OCI-LY7 (cell line): ENCODE measurements around the gene PGF. TPM values are rescaled to one million over a fixed set of nuclear protein-coding genes. Genes with fewer than 3 reads are reported as not detected.

Experiments used
- BruUV-seq: library from RNA; stranded (reverse); fragments of 400-500 nt; replicated peaks from 2 replicates; lab custom pipeline; 2021; lab: Mats Ljungman, UMichigan
- CTCF ChIA-PET: fragments of 300-600 bp; sonication (Branson Sonifier 250); formaldehyde crosslinking; loops from one replicate; lab custom pipeline; 2022; ENCODE audit warnings: antibody characterized with exemption; ENCODE audit not compliant: unreplicated experiment; lab: Charles Lee
- POLR2A ChIA-PET: fragments of 300-600 bp; sonication (Branson Sonifier 250); formaldehyde crosslinking; loops from one replicate; lab custom pipeline; 2022; ENCODE audit warnings: antibody characterized with exemption; lab: Charles Lee
- DNase-seq: peaks from one replicate; pipeline ENCODE4 v3.0.0-alpha.2; 2015; ENCODE audit warnings: low spot score
- H2AFZ ChIP-seq: fragments of 200-600 bp; sonication (generic), shearing (Covaris generic); 2 replicates; pipeline ENCODE4 v1.6.1; 2014; ENCODE audit warnings: mild to moderate bottlenecking, antibody characterized with exemption, low read length, moderate library complexity
- H3K27ac ChIP-seq: fragments of 200-600 bp; sonication (generic); 2 replicates; pipeline ENCODE4 v1.5.1; 2014; ENCODE audit warnings: mixed run types, low read depth, mild to moderate bottlenecking, moderate library complexity, low read length, inconsistent platforms; ENCODE audit not compliant: poor library complexity, severe bottlenecking
- H3K36me3 ChIP-seq: fragments of 200-600 bp; sonication (generic); 2 replicates; pipeline ENCODE4 v1.6.1; 2014; ENCODE audit warnings: mild to moderate bottlenecking, antibody characterized with exemption, low read length, moderate library complexity, mixed read lengths; ENCODE audit not compliant: insufficient read depth
- H3K4me1 ChIP-seq: fragments of 200-600 bp; sonication (generic); 2 replicates; pipeline ENCODE4 v1.5.1; 2014; ENCODE audit warnings: mild to moderate bottlenecking, low read length; ENCODE audit not compliant: insufficient read depth, poor library complexity, severe bottlenecking
- H3K4me2 ChIP-seq: fragments of 200-600 bp; sonication (generic); 2 replicates; pipeline ENCODE4 v1.6.1; 2014; ENCODE audit warnings: mild to moderate bottlenecking, low read length
- H3K4me3 ChIP-seq: fragments of 200-600 bp; sonication (generic); 2 replicates; pipeline ENCODE4 v1.5.1; 2014; ENCODE audit warnings: mild to moderate bottlenecking, low read depth, low read length; ENCODE audit not compliant: poor library complexity, severe bottlenecking
- H3K79me2 ChIP-seq: fragments of 200-600 bp; sonication (generic); 2 replicates; pipeline ENCODE4 v1.6.1; 2016; ENCODE audit warnings: low read depth, mild to moderate bottlenecking, low read length, moderate library complexity, mixed read lengths; ENCODE audit not compliant: insufficient read depth
- H3K9me2 ChIP-seq: fragments of 200-600 bp; sonication (generic); 2 replicates; pipeline ENCODE4 v1.6.1; 2016; ENCODE audit warnings: mild to moderate bottlenecking, low read length, mixed read lengths; ENCODE audit not compliant: insufficient read depth
- H3K9me3 ChIP-seq: fragments of 200-600 bp; sonication (generic); 2 replicates; pipeline ENCODE4 v1.6.1; 2014; ENCODE audit warnings: mild to moderate bottlenecking, mixed run types, low read length, mixed read lengths
- H4K20me1 ChIP-seq: fragments of 200-600 bp; sonication (generic); 2 replicates; pipeline ENCODE4 v1.6.1; 2014; ENCODE audit warnings: mild to moderate bottlenecking, antibody characterized with exemption, low read length, moderate library complexity, mixed read lengths; ENCODE audit not compliant: insufficient read depth
- EZH2phosphoT487 ChIP-seq: fragments of 200-600 bp; sonication (generic); IDR thresholded peaks from 2 replicates; pipeline ENCODE4 v1.6.1; 2018; ENCODE audit warnings: low read depth, borderline replicate concordance, mild to moderate bottlenecking, mixed run types, antibody characterized with exemption, low read length, moderate library complexity, mixed read lengths
- intact Hi-C: fragments of 100-400 bp; cut with micrococcal nuclease; formaldehyde crosslinking; loops from one replicate; pipeline ENCODE4 v1.10.0; 2022; ENCODE audit not compliant: unreplicated experiment
- total RNA-seq, 2 experiments: library from RNA; depleted of rRNA in 1 of 2; stranded (reverse); fragments of >200 nt in 1 of 2; shearing (Covaris generic) in 1 of 2; gene quantifications; 2 replicates each; pipeline ENCODE4 v1.2.3, GENCODE V29; 2014 to 2022
- TF ChIP-seq, protein P1 (sequence below): fragments of 200-600 bp; sonication (generic); conservative IDR thresholded peaks from 2 replicates; pipeline ENCODE4 v1.5.1; 2014; ENCODE audit warnings: mild to moderate bottlenecking, antibody characterized with exemption, low read length, moderate library complexity, mixed read lengths

The PGF gene
- total RNA-seq, 2 experiments from 2014 or later = 0.09 to 0.19 TPM

DNA sequence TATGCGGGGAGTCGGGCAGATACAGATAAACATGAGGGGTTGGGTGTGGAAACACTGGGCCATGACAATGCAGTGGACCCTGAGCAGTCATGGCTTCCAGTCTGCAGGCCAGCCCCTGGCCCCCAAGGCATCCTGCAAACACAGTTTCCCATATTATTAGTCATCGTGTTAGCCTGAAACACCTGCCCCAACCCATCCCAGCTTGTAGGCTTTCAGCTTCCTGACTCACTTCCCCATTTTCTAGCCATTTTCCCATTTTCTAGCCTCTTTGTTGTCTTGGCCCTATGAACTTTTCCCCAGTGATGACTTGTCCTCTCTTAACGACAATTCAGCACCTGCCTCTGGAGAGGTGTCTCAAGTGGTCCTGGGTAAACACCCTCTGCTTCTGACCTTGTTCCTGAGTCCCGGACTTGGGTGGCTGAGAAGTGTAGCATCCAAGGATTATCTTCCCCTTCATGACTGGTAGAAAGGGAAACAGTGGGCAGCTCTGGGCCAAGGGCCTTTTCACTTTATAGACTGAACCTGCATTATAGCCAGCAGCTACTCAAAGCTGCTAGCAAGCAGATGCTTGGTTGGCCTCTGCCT is 4.3 kb upstream of the PGF start:
- Histone ChIP-seq H3K4me2 (no peak overlapping the region), H3K4me1 (peaks cover 21% of the 10 kb centered on the region), H3K9me2 (no peaks in the 10 kb centered on the region), H3K4me3 (no peak overlapping the region), H3K27ac (no peak overlapping the region), H2AFZ (no peak overlapping the region), H3K36me3 (no peaks in the 10 kb centered on the region), H3K79me2 (no peaks in the 10 kb centered on the region), H3K9me3 (no peaks in the 10 kb centered on the region), H4K20me1 (no peaks in the 10 kb centered on the region)
- intact Hi-C loops = no loop called here
- ChIA-PET POLR2A (interaction anchor here (0.6 to 1.1 kb wide), 4 partner anchors 12 to 474 kb away, joined by 3 to 5 read pairs (median 3); no protein-coding TSS in a partner anchor), CTCF (no interaction called here)
- BruUV-seq = no TSS peak
- DNase-seq = no peak
- TF ChIP-seq EZH2phosphoT487 = no peak
- TF ChIP-seq, protein P1, sequence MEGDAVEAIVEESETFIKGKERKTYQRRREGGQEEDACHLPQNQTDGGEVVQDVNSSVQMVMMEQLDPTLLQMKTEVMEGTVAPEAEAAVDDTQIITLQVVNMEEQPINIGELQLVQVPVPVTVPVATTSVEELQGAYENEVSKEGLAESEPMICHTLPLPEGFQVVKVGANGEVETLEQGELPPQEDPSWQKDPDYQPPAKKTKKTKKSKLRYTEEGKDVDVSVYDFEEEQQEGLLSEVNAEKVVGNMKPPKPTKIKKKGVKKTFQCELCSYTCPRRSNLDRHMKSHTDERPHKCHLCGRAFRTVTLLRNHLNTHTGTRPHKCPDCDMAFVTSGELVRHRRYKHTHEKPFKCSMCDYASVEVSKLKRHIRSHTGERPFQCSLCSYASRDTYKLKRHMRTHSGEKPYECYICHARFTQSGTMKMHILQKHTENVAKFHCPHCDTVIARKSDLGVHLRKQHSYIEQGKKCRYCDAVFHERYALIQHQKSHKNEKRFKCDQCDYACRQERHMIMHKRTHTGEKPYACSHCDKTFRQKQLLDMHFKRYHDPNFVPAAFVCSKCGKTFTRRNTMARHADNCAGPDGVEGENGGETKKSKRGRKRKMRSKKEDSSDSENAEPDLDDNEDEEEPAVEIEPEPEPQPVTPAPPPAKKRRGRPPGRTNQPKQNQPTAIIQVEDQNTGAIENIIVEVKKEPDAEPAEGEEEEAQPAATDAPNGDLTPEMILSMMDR = no peak

DNA sequence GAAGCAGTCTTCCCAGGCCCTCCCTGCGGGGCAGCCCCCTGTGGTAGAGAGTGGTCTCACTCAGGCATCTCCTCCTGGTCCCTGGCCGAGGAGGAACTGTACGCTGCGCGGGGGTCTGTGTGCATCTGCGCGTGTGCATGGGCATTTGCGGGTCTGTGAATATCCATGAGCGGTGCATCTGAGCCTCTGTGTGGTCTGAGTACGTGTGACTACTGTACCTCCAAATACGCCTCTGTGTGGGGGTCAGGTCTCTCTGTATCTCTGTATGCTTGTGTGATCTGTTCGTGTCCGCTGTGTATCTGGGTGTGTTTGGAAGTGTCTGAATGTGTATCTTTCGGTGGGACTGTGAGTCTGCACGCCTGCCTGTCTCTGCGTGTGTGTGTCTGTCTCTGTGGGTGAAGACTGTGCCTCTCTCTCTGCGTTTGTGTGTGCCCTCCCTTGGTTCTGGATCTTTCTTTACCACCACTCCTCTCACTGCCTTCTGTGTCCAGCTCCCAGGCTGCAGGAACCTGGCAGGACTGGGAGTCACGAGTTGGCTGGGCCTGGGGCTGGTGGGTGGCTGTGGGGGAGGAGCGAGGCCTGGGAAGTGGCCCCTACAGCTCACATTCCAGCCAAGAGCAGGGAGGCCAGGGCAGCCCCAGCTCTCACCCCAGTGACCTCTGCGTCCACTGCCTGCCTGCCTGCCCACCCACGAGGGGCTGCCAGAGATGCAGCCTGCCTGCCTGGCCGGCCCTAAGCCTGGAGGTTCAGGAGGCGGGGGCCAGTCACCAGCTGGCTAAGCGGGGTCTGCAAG is 1.1 kb upstream of the PGF start:
- intact Hi-C loops = no loop called here
- BruUV-seq = no TSS peak
- POLR2A ChIA-PET = no interaction called here
- H3K36me3 ChIP-seq = no peaks in the 10 kb centered on the region
- H3K9me2 ChIP-seq = no peaks in the 10 kb centered on the region
- DNase-seq = no peak
- H4K20me1 ChIP-seq = no peaks in the 10 kb centered on the region
- H3K4me2 ChIP-seq = no peak overlapping the region
- no peak overlapping the region for H3K4me3 ChIP-seq
- H3K27ac ChIP-seq = no peak overlapping the region
- no peaks in the 10 kb centered on the region for H3K79me2 ChIP-seq
- no peaks in the 10 kb centered on the region for H3K9me3 ChIP-seq
- TF ChIP-seq EZH2phosphoT487 = no peak
- TF ChIP-seq, protein P1 = no peak
- H2AFZ ChIP-seq = no peak overlapping the region
- H3K4me1 ChIP-seq = no peaks in the 10 kb centered on the region
- CTCF ChIA-PET = no interaction called here

DNA sequence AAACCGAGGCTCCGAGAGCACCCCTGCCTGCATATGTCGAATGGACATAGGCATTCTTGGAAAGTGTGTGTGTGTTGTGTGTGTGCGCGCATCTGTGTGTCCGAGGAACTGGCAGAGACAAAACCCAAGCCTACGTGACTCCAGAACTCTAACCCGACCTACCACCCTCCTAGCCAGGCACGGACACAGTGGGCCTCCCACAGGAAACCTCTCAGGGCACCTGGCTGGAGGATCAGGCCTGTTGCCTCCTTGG is 556 bp upstream of the PGF start:
- Histone ChIP-seq H3K79me2 (no peaks in the 10 kb centered on the region), H3K4me2 (no peak overlapping the region), H3K27ac (no peak overlapping the region), H3K9me2 (no peaks in the 10 kb centered on the region), H2AFZ (no peak overlapping the region), H3K4me3 (no peak overlapping the region), H3K36me3 (no peaks in the 10 kb centered on the region), H3K4me1 (no peaks in the 10 kb centered on the region), H3K9me3 (no peaks in the 10 kb centered on the region), H4K20me1 (no peaks in the 10 kb centered on the region)
- CTCF ChIA-PET = no interaction called here
- no TSS peak for BruUV-seq
- DNase-seq = no peak
- intact Hi-C loops = no loop called here
- TF ChIP-seq, protein P1 = no peak
- no peak for TF ChIP-seq EZH2phosphoT487
- POLR2A ChIA-PET = no interaction called here
